ENCODE data around the gene TRMT112.

Gene TRMT112

GRCh38 chr11:64351136-64351631 lies 33.8 kb upstream of the TRMT112 start:
- DNase-seq (ENCODE audit: low spot score): no peak

GRCh38 chr11:64349404-64349803 lies 32.0 kb upstream of the TRMT112 start:
- DNase-seq (ENCODE audit: low spot score): no peak

GRCh38 chr11:64349025-64349387 lies 31.6 kb upstream of the TRMT112 start:
- no peak for DNase-seq (ENCODE audit: low spot score)

- no peak for DNase-seq (ENCODE audit: low spot score)
These were observed 31.1 kb upstream of the TRMT112 start for GRCh38 chr11:64348383-64349024.

- DNase-seq (ENCODE audit: low spot score): no peak
These were observed 30.0 kb upstream of the TRMT112 start for GRCh38 chr11:64347193-64347867.

GRCh38 chr11:64344787-64345186 lies 27.4 kb upstream of the TRMT112 start:
- no peak for DNase-seq (ENCODE audit: low spot score)

- peak; percentile 42 for DNase-seq (ENCODE audit: low spot score)
These were observed 26.6 kb upstream of the TRMT112 start for GRCh38 chr11:64343767-64344559.

GRCh38 chr11:64342869-64343745 lies 25.7 kb upstream of the TRMT112 start:
- DNase-seq (ENCODE audit: low spot score): no peak

- DNase-seq (ENCODE audit: low spot score): peak; percentile 97
These were observed 24.8 kb upstream of the TRMT112 start for GRCh38 chr11:64341851-64342791.

GRCh38 chr11:64341429-64341828 lies 24.1 kb upstream of the TRMT112 start:
- no peak for DNase-seq (ENCODE audit: low spot score)

GRCh38 chr11:64340671-64341335 lies 23.4 kb upstream of the TRMT112 start:
- no peak for DNase-seq (ENCODE audit: low spot score)

- no peak for DNase-seq (ENCODE audit: low spot score)
These were observed 22.5 kb upstream of the TRMT112 start, which contains the start of gene CCDC88B for GRCh38 chr11:64339754-64340408. CCDC88B (plus strand) TSS chr11:64340204; CDS start chr11:64340267, 63 bp downstream.

- no peak for DNase-seq (ENCODE audit: low spot score)
These were observed 21.9 kb upstream of the TRMT112 start for GRCh38 chr11:64339286-64339685.

- no peak for DNase-seq (ENCODE audit: low spot score)
These were observed 21.4 kb upstream of the TRMT112 start for GRCh38 chr11:64338716-64339115.

- no peak for DNase-seq (ENCODE audit: low spot score)
These were observed 20.3 kb upstream of the TRMT112 start for GRCh38 chr11:64337538-64338249.

- peak; percentile 96 for DNase-seq (ENCODE audit: low spot score)
These were observed 17.7 kb upstream of the TRMT112 start for GRCh38 chr11:64334764-64335735.

- no peak for DNase-seq (ENCODE audit: low spot score)
These were observed 16.2 kb upstream of the TRMT112 start for GRCh38 chr11:64333556-64333955.

Measured in hepatic stellate cell (primary cell).